Measurements from ENCODE around the gene ANKRD30B. TPM values are rescaled to one million over a fixed set of nuclear protein-coding genes. Genes with fewer than 3 reads are reported as not detected.
"Not testable (repeated sequence)": the region's sequence is repeated elsewhere in the genome, so short reads cannot be mapped to it uniquely, and the experiment has no call there.

Gene ANKRD30B
- 0.22 TPM in 1 of 2 replicates, not detected in the other for total RNA-seq (2012; rRNA removed)

- no peaks in the 10 kb centered on the region for H3K4me1 ChIP-seq (ENCODE audit: control insufficient read depth, insufficient read depth, low read length)
- no peaks in the 10 kb centered on the region for H3K36me3 ChIP-seq (ENCODE audit: insufficient read depth, low read length)
- H3K9me3 ChIP-seq (replicated peaks; ENCODE audit: low read length): no peaks in the 10 kb centered on the region
- H3K4me3 ChIP-seq (ENCODE audit: low read length): peak within 1 kb of the TSS; percentile 52
- peak within 1 kb of the TSS; percentile 56 for H3K4me2 ChIP-seq (ENCODE audit: low read length)
- no peak within 1 kb of the TSS for H3K9ac ChIP-seq (ENCODE audit: low read depth, low read length)
- no peaks in the 10 kb centered on the region for H3K27me3 ChIP-seq (ENCODE audit: control insufficient read depth, insufficient read depth, low read length)
Observed at GRCh38 chr18:14747513-14748474, at the start of gene ANKRD30B. Gene ANKRD30B, plus strand, starts transcription at chr18:14748172. Its CDS starts 248 bp downstream, at chr18:14748420.

GRCh38 chr18:14701286-14702040 lies 46.5 kb upstream of the ANKRD30B start:
- not testable (repeated sequence) for H3K4me2 ChIP-seq (ENCODE audit: low read length); H3K36me3 ChIP-seq (ENCODE audit: insufficient read depth, low read length); H3K4me3 ChIP-seq (ENCODE audit: low read length); H3K27me3 ChIP-seq (ENCODE audit: control insufficient read depth, insufficient read depth, low read length); H3K9me3 ChIP-seq (replicated peaks; ENCODE audit: low read length); H3K9ac ChIP-seq (ENCODE audit: low read depth, low read length); H3K4me1 ChIP-seq (ENCODE audit: control insufficient read depth, insufficient read depth, low read length)

- H3K4me3 ChIP-seq (ENCODE audit: low read length); H3K36me3 ChIP-seq (ENCODE audit: insufficient read depth, low read length); H3K27me3 ChIP-seq (ENCODE audit: control insufficient read depth, insufficient read depth, low read length); H3K9ac ChIP-seq (ENCODE audit: low read depth, low read length); H3K4me1 ChIP-seq (ENCODE audit: control insufficient read depth, insufficient read depth, low read length); H3K9me3 ChIP-seq (replicated peaks; ENCODE audit: low read length); H3K4me2 ChIP-seq (ENCODE audit: low read length): not testable (repeated sequence)
Observed at GRCh38 chr18:14709761-14710160, 38.2 kb upstream of the ANKRD30B start.

- not testable (repeated sequence) for H3K4me1 ChIP-seq (ENCODE audit: control insufficient read depth, insufficient read depth, low read length); H3K4me3 ChIP-seq (ENCODE audit: low read length); H3K9me3 ChIP-seq (replicated peaks; ENCODE audit: low read length); H3K36me3 ChIP-seq (ENCODE audit: insufficient read depth, low read length); H3K9ac ChIP-seq (ENCODE audit: low read depth, low read length); H3K27me3 ChIP-seq (ENCODE audit: control insufficient read depth, insufficient read depth, low read length); H3K4me2 ChIP-seq (ENCODE audit: low read length)
Observed at GRCh38 chr18:14721569-14721968, 26.4 kb upstream of the ANKRD30B start.

- not testable (repeated sequence) for H3K4me1 ChIP-seq (ENCODE audit: control insufficient read depth, insufficient read depth, low read length); H3K9me3 ChIP-seq (replicated peaks; ENCODE audit: low read length); H3K36me3 ChIP-seq (ENCODE audit: insufficient read depth, low read length); H3K4me3 ChIP-seq (ENCODE audit: low read length); H3K27me3 ChIP-seq (ENCODE audit: control insufficient read depth, insufficient read depth, low read length); H3K4me2 ChIP-seq (ENCODE audit: low read length); H3K9ac ChIP-seq (ENCODE audit: low read depth, low read length)
Observed at GRCh38 chr18:14739056-14739455, 8.9 kb upstream of the ANKRD30B start.

- Histone ChIP-seq H3K36me3 (ENCODE audit: insufficient read depth, low read length) (no peaks in the 10 kb centered on the region), H3K9me3 (replicated peaks; ENCODE audit: low read length) (no peaks in the 10 kb centered on the region), H3K4me1 (ENCODE audit: control insufficient read depth, insufficient read depth, low read length) (no peaks in the 10 kb centered on the region), H3K27me3 (ENCODE audit: control insufficient read depth, insufficient read depth, low read length) (no peaks in the 10 kb centered on the region), H3K9ac (ENCODE audit: low read depth, low read length) (no peak overlapping the region), H3K4me3 (ENCODE audit: low read length) (no peak overlapping the region), H3K4me2 (ENCODE audit: low read length) (no peak overlapping the region)
Observed at GRCh38 chr18:14746897-14747296, 1.1 kb upstream of the ANKRD30B start.

- H3K27me3 ChIP-seq (ENCODE audit: control insufficient read depth, insufficient read depth, low read length): no peaks in the 10 kb centered on the region
- peak overlapping the region; percentile 56 for H3K4me2 ChIP-seq (ENCODE audit: low read length)
- no peaks in the 10 kb centered on the region for H3K4me1 ChIP-seq (ENCODE audit: control insufficient read depth, insufficient read depth, low read length)
- no peak overlapping the region for H3K9ac ChIP-seq (ENCODE audit: low read depth, low read length)
- no peaks in the 10 kb centered on the region for H3K36me3 ChIP-seq (ENCODE audit: insufficient read depth, low read length)
- H3K9me3 ChIP-seq (replicated peaks; ENCODE audit: low read length): no peaks in the 10 kb centered on the region
- H3K4me3 ChIP-seq (ENCODE audit: low read length): peak overlapping the region; percentile 52
Observed at GRCh38 chr18:14748496-14748895, 524 bp downstream of the ANKRD30B start.

- H3K27me3 ChIP-seq (ENCODE audit: control insufficient read depth, insufficient read depth, low read length); H3K4me1 ChIP-seq (ENCODE audit: control insufficient read depth, insufficient read depth, low read length); H3K9me3 ChIP-seq (replicated peaks; ENCODE audit: low read length); H3K9ac ChIP-seq (ENCODE audit: low read depth, low read length); H3K36me3 ChIP-seq (ENCODE audit: insufficient read depth, low read length); H3K4me2 ChIP-seq (ENCODE audit: low read length); H3K4me3 ChIP-seq (ENCODE audit: low read length): not testable (repeated sequence)
Observed at GRCh38 chr18:14763566-14763965, 15.6 kb downstream of the ANKRD30B start.

- no peak overlapping the region for H3K4me3 ChIP-seq (ENCODE audit: low read length)
- no peaks in the 10 kb centered on the region for H3K36me3 ChIP-seq (ENCODE audit: insufficient read depth, low read length)
- no peak overlapping the region for H3K9ac ChIP-seq (ENCODE audit: low read depth, low read length)
- H3K27me3 ChIP-seq (ENCODE audit: control insufficient read depth, insufficient read depth, low read length): no peaks in the 10 kb centered on the region
- H3K4me2 ChIP-seq (ENCODE audit: low read length): no peak overlapping the region
- H3K9me3 ChIP-seq (replicated peaks; ENCODE audit: low read length): no peaks in the 10 kb centered on the region
- H3K4me1 ChIP-seq (ENCODE audit: control insufficient read depth, insufficient read depth, low read length): peaks cover 7% of the 10 kb centered on the region
Observed at GRCh38 chr18:14767474-14767873, 19.5 kb downstream of the ANKRD30B start.

GRCh38 chr18:14768241-14768640 lies 20.3 kb downstream of the ANKRD30B start:
- Histone ChIP-seq H3K4me3 (ENCODE audit: low read length) (no peak overlapping the region), H3K9me3 (replicated peaks; ENCODE audit: low read length) (no peaks in the 10 kb centered on the region), H3K9ac (ENCODE audit: low read depth, low read length) (no peak overlapping the region), H3K4me1 (ENCODE audit: control insufficient read depth, insufficient read depth, low read length) (peaks cover 7% of the 10 kb centered on the region), H3K27me3 (ENCODE audit: control insufficient read depth, insufficient read depth, low read length) (no peaks in the 10 kb centered on the region), H3K36me3 (ENCODE audit: insufficient read depth, low read length) (no peaks in the 10 kb centered on the region), H3K4me2 (ENCODE audit: low read length) (no peak overlapping the region)

- no peak overlapping the region for H3K4me3 ChIP-seq (ENCODE audit: low read length)
- H3K36me3 ChIP-seq (ENCODE audit: insufficient read depth, low read length): no peaks in the 10 kb centered on the region
- no peaks in the 10 kb centered on the region for H3K27me3 ChIP-seq (ENCODE audit: control insufficient read depth, insufficient read depth, low read length)
- no peak overlapping the region for H3K9ac ChIP-seq (ENCODE audit: low read depth, low read length)
- no peak overlapping the region for H3K4me2 ChIP-seq (ENCODE audit: low read length)
- peaks cover 7% of the 10 kb centered on the region for H3K4me1 ChIP-seq (ENCODE audit: control insufficient read depth, insufficient read depth, low read length)
- H3K9me3 ChIP-seq (replicated peaks; ENCODE audit: low read length): no peaks in the 10 kb centered on the region
Observed at GRCh38 chr18:14769381-14769780, 21.4 kb downstream of the ANKRD30B start.
